Gastrocnemius medialis (tissue), 4 donors: Measurements from ENCODE around the gene RBPMS2.

ENCODE experiments used
- CTCF ChIP-seq, 5 experiments: fragments of 450-650 bp in 3 of 5; fragments of 200-600 bp in 2 of 5; sonication (generic) in 2 of 5; IDR thresholded peaks in 4 of 5; conservative IDR thresholded peaks in 1 of 5; 1 replicate in 4 of 5; 2 replicates in 1 of 5; pipeline ENCODE4 v1.5.1; 2016 to 2019; ENCODE audit warnings: antibody characterized with exemption in 5 of 5, mild to moderate bottlenecking in 3 of 5, moderate library complexity in 3 of 5
- POLR2A ChIP-seq, 2 donors: fragments of 450-650 bp; IDR thresholded peaks; one replicate each; pipeline ENCODE4 v1.6.1; 2017; ENCODE audit warnings: antibody characterized with exemption in 2 of 2, mild to moderate bottlenecking in 2 of 2, moderate library complexity in 2 of 2

GRCh38 chr15:64712353-64712752, 63.0 kb downstream of the RBPMS2 start:
- no peak for TF ChIP-seq CTCF (IDR thresholded peaks at IDR 0.05 in 4 of 5, conservative IDR thresholded peaks at IDR 0.05 in 1 of 5)
- no peak for TF ChIP-seq POLR2A (IDR thresholded peaks at IDR 0.05)
